HG03354 (cell line): ENCODE results near the gene LAG3.

Experiments used
- ATAC-seq: cut with Tn5 transposase; IDR thresholded peaks from one replicate; pipeline ENCODE4 v1.9.1; 2021; ENCODE audit warnings: mild to moderate bottlenecking; ENCODE audit not compliant: unreplicated experiment, poor library complexity, severe bottlenecking

Gene LAG3

GRCh38 chr12:6770600-6770999 is 1.7 kb upstream of the LAG3 start:
- no peak for ATAC-seq

- no peak for ATAC-seq
Observed at GRCh38 chr12:6771091-6771495, 1.2 kb upstream of the LAG3 start.

DNA sequence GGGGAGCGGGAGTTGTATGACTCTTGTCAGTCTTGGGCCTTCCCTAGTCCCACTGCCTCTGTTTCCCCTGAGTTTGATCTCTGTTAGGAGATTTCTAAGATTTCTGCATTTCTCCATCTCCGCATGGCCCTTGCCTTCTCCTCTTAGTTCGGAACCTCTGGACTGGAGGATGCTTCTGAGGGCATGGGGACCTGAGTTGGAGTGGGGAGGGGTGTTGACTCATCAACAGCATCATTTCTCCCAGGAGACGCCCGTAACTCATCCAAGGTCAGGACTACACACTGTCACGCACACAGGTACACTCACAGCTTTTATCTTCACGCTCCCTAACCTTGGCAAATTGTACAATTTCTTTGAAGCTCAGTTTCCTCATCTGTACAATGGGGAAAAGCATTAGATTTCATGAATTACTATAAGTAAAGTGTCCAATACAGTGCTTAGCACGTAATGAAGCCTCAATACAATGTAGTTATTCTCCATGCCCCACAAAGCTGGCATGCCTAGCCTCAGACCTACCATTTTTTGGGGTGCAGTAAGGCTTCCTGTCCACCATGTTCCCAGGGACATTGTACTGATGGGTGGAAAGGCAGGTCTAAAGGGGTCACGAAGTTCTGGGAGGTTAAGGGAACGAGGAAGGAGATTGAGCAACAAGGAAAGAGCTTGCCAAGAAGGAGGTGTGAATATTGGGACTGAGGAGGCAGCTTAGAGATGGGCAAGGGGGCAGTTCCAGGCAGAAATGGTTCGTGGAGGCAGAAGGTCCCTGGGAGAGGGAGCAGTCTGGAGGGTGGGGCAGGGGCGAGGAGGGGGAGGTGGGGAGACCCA is 600 bp upstream of the LAG3 start:
- no peak for ATAC-seq

GRCh38 chr12:6772726-6773589 is 638 bp downstream of the LAG3 start:
- ATAC-seq = no peak

DNA sequence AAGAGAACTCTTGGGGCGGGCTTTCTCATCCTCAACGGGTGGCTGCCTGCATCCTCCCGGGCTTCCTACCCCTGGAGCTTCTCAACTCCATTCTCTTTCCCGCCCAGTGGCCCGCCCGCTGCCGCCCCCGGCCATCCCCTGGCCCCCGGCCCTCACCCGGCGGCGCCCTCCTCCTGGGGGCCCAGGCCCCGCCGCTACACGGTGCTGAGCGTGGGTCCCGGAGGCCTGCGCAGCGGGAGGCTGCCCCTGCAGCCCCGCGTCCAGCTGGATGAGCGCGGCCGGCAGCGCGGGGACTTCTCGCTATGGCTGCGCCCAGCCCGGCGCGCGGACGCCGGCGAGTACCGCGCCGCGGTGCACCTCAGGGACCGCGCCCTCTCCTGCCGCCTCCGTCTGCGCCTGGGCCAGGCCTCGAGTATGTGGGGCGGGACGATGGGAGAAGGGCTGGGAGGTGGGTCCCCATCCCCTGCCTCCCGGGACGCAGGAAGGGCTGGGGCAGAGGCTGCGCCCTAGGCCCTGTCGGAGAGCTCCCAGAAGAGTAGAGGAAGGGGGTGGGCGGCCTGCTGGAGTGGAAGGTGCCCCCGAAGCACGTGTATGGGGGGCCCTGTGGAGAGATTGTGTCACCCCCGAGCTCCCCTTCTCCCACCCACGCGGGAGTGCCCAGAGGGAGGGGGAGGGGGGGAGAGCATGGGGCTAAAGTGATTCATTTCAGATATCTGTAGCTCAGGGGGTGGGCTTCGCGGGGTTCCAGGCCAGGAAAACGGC is 1.5 kb downstream of the LAG3 start:
- ATAC-seq = no peak

DNA sequence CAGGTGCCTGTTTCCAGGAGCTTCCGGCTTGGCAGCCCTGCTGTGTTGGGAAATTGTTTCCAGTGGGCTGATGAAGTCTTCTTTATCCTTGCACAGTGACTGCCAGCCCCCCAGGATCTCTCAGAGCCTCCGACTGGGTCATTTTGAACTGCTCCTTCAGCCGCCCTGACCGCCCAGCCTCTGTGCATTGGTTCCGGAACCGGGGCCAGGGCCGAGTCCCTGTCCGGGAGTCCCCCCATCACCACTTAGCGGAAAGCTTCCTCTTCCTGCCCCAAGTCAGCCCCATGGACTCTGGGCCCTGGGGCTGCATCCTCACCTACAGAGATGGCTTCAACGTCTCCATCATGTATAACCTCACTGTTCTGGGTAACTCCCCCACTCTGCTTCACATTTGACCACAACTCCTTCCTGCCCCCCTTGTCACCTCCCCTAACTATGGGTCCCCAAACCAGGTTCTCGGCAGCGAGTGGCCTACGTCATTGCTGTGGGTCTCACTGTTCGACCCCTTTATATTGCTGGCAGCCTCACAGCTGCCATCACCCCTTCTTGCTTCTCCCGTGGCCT is 2.3 kb downstream of the LAG3 start:
- ATAC-seq = no peak

GRCh38 chr12:6775185-6776174 is 3.2 kb downstream of the LAG3 start:
- ATAC-seq = no peak

GRCh38 chr12:6777386-6777785 is 5.1 kb downstream of the LAG3 start:
- no peak for ATAC-seq

DNA sequence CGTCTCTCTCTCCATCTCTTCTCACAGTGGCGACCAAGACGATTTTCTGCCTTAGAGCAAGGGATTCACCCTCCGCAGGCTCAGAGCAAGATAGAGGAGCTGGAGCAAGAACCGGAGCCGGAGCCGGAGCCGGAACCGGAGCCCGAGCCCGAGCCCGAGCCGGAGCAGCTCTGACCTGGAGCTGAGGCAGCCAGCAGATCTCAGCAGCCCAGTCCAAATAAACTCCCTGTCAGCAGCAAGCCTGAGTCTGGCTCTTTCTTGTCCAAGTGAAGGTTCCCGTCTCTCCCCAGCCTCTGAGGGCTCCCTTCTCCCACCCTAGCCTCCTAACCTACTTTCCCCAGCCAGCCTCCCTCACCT is 5.9 kb downstream of the LAG3 start:
- peak; percentile 4 for ATAC-seq

GRCh38 chr12:6778574-6779550 is 6.5 kb downstream of the LAG3 start:
- peak; percentile 84 for ATAC-seq

DNA sequence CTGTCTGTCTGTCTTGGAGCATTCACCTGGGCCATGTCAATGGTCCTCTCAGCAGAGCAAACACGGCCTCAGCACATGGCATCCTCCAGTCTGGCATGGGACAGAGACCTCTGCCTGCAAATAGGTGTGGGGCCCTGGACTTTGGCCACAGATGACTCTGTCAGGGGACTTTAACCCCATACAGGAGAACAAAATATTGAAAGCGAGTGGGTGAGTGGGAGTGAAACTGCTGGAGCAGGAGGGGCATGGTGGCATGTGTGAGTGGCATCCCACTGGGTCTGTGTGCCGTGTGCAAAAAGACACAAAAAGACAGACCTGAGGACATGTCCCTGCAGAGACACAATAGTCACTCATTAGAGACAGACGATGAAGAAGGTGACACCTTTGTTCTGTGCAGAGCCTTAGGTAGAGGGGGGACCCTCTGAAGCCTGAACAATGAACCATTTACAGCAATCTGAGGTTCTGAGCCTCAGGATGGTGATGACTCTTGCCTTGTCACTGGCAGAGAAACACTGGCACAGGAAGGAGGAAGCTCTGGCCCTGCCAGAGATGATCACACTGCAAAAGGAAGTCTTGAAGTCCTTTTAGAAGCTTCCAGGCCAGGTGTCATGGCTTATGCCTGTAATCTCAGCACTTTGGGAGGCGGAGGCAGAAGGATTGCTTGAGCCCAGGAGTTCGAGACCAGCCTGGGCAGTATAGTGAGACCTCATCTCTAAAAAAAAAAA is 7.5 kb downstream of the LAG3 start:
- ATAC-seq = no peak

DNA sequence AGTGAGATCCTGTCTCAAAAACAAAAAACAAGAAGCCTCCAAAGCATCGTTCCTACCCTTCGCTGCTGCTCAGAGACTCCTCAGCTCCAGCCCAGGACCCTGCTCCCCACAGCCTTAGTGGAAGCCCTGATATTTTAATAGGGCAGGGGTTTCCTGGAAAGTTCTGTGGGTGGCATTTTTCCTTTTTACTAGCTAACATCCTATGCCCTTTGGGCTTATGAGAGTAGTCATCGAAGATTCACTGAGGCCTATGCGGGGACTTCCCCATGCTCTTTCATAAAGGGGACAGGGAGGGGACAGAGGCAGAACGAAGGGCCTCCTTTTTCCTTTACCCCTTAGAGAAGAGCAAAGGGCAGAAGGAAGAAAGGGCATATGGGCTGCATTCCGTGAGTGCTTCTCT is 8.3 kb downstream of the LAG3 start:
- ATAC-seq = no peak

DNA sequence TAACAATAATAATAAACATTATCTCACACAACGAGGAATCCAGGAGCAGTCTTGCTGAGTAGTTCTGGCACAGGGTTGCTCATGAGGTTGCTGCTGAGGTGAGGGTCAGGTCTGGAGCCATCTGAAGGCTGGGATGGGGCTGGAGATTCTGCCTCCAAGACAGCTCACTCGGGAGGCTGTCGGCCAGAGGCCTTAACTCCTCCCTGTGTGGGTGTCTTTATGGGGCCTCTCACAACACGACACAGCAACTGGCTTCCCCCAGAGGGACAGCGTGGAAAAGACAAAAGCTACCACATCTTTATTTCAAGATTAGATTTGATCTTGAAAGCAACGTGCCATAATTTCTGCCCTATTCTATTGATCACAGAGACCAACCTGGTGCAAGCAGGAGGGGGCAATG is 9.8 kb downstream of the LAG3 start:
- ATAC-seq = no peak

GRCh38 chr12:6782850-6783566 is 10.7 kb downstream of the LAG3 start:
- no peak for ATAC-seq

DNA sequence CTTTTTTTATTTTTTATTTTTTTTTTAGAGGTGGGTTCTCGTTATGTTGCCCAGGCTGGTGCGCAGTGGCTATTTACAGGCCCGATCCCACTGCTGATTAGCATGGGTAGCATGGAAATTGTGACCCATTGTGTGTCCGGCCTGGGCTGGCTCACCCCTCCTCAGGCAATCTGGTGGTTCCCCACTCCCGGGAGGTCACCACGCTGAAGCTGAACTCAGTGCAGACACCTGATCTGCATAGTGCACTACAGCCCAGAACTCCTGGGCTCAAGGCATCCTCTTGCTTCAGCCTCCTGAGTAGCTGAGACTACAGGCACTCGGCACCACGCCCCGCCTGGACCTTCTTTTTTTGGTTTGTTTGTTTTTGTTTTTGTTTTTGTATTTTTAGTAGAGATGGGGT is 11.5 kb downstream of the LAG3 start:
- ATAC-seq = no peak

DNA sequence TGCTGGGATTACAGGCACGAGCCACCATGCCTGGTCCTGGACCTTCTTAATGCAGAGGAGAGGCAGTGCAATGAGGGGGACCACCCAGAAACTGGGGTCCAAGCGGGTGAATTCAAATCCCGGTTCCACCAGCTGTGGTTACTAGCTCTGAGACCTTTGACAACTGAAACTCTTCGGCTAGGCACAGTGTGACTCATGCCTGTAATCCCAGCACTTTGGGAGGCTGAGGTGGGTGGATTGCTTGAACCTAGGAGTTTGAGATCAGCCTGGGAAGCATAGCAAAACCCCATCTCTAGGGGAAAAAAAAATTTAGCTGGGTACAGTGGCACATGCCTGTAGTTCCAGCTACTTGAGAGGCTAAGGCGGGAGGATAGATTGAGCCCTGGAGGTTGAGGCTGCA is 12.0 kb downstream of the LAG3 start:
- no peak for ATAC-seq

DNA sequence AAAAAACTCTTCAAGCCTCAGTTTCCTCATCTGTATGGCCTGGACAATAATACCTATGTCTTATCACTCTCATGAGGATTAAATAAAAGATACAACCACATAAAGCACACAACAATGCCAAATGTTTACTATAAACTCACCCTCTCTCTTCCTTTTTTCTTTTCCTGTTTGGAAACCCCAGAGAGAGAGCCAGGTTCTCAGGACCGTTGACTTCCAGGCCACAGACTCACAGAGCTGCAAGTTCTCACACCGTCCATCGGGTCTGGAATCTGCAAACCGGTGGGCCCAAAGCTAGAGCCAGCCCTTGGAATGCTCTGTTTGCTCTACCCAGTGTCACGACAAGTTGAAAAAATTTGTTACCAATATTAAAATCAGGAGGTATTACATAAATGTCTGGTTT is 12.4 kb downstream of the LAG3 start:
- ATAC-seq = no peak
